ENCODE data around the gene GCN1. TPM values are rescaled to one million over a fixed set of nuclear protein-coding genes. Genes with fewer than 3 reads are reported as not detected.

GCN1 gene
- total RNA-seq, 1 experiment from 2014 or later: 116 TPM

GRCh38 chr12:120131116-120131515 is 63.4 kb downstream of the GCN1 start:
- no peaks in the 10 kb centered on the region; the same call in 1 of the 2 replicates for H4K20me1 ChIP-seq (ENCODE audit: insufficient read depth)
- intact Hi-C loops (cut with micrococcal nuclease; ENCODE audit: unreplicated experiment): no loop called here
- no peak overlapping the region for H3K27ac ChIP-seq
- POLR2A ChIA-PET (ENCODE audit: unreplicated experiment): no interaction called here
- TF ChIP-seq CTCF (conservative IDR thresholded peaks at IDR 0.05) (no peak), EZH2 (IDR thresholded peaks at IDR 0.05; ENCODE audit: low read depth) (no peak)
- H3K27me3 ChIP-seq (ENCODE audit: insufficient read depth, low read depth): no peaks in the 10 kb centered on the region
- H3K4me1 ChIP-seq (replicated peaks; ENCODE audit: insufficient read depth): no peaks in the 10 kb centered on the region
- no TSS peak for BruUV-seq (replicated peaks)
- DNase-seq: no peak
- no peak overlapping the region for H2AFZ ChIP-seq
- H3K79me2 ChIP-seq (ENCODE audit: low read depth): no peaks in the 10 kb centered on the region
- H3K36me3 ChIP-seq (ENCODE audit: low read depth): 0 out of 2 replicates have a peak, but pooled peaks cover 5% of the 10 kb centered on the region
- CTCF ChIA-PET: no interaction called here
- no peaks in the 10 kb centered on the region for H3K9me3 ChIP-seq (ENCODE audit: insufficient read depth, low read depth)
- H3K4me3 ChIP-seq: no peak overlapping the region
- no peak overlapping the region for H3K4me2 ChIP-seq
- H3F3A ChIP-seq (ENCODE audit: insufficient read depth, low read depth): peaks cover 19% of the 10 kb centered on the region; the same call in 1 of the 2 replicates
- no peaks in the 10 kb centered on the region for H3K9me2 ChIP-seq (ENCODE audit: insufficient read depth)

- TF ChIP-seq EZH2 (IDR thresholded peaks at IDR 0.05; ENCODE audit: low read depth) (no peak), CTCF (conservative IDR thresholded peaks at IDR 0.05) (no peak)
- Histone ChIP-seq H3K9me2 (ENCODE audit: insufficient read depth) (no peaks in the 10 kb centered on the region), H3F3A (ENCODE audit: insufficient read depth, low read depth) (peaks cover 22% of the 10 kb centered on the region; the same call in 1 of the 2 replicates), H3K27ac (no peak overlapping the region), H3K9me3 (ENCODE audit: insufficient read depth, low read depth) (no peaks in the 10 kb centered on the region), H2AFZ (no peak overlapping the region), H3K4me2 (no peak overlapping the region), H3K4me3 (no peak overlapping the region), H3K4me1 (replicated peaks; ENCODE audit: insufficient read depth) (no peaks in the 10 kb centered on the region), H4K20me1 (ENCODE audit: insufficient read depth) (no peaks in the 10 kb centered on the region), H3K36me3 (ENCODE audit: low read depth) (0 out of 2 replicates have a peak, but pooled peaks cover 5% of the 10 kb centered on the region), H3K27me3 (ENCODE audit: insufficient read depth, low read depth) (no peaks in the 10 kb centered on the region), H3K79me2 (ENCODE audit: low read depth) (no peaks in the 10 kb centered on the region)
- DNase-seq: no peak
- intact Hi-C loops (cut with micrococcal nuclease; ENCODE audit: unreplicated experiment): no loop called here
- POLR2A ChIA-PET (ENCODE audit: unreplicated experiment): no interaction called here
- CTCF ChIA-PET: no interaction called here
- no TSS peak for BruUV-seq (replicated peaks)
Measured at GRCh38 chr12:120130011-120130410, 64.5 kb downstream of the GCN1 start.

GRCh38 chr12:120126635-120127005 is 67.9 kb downstream of the GCN1 start:
- no peak for DNase-seq
- no peaks in the 10 kb centered on the region for H3K27me3 ChIP-seq (ENCODE audit: insufficient read depth, low read depth)
- ChIA-PET POLR2A (ENCODE audit: unreplicated experiment) (no interaction called here), CTCF (interaction anchor here (0.6 kb wide), 1 partner anchor 9 kb away, joined by 4 read pairs; no protein-coding TSS in a partner anchor)
- H3F3A ChIP-seq (ENCODE audit: insufficient read depth, low read depth): peaks cover 40% of the 10 kb centered on the region
- BruUV-seq (replicated peaks): no TSS peak
- no peaks in the 10 kb centered on the region for H3K9me2 ChIP-seq (ENCODE audit: insufficient read depth)
- peaks cover 10% of the 10 kb centered on the region for H3K4me1 ChIP-seq (replicated peaks; ENCODE audit: insufficient read depth)
- H3K79me2 ChIP-seq (ENCODE audit: low read depth): no peaks in the 10 kb centered on the region
- 0 out of 2 replicates have a peak, but pooled peaks cover 5% of the 10 kb centered on the region for H3K36me3 ChIP-seq (ENCODE audit: low read depth)
- no peak overlapping the region for H3K4me2 ChIP-seq
- no peaks in the 10 kb centered on the region for H3K9me3 ChIP-seq (ENCODE audit: insufficient read depth, low read depth)
- no peak overlapping the region for H3K27ac ChIP-seq
- H2AFZ ChIP-seq: no peak overlapping the region
- H4K20me1 ChIP-seq (ENCODE audit: insufficient read depth): no peaks in the 10 kb centered on the region
- no peak overlapping the region for H3K4me3 ChIP-seq
- intact Hi-C loops (cut with micrococcal nuclease; ENCODE audit: unreplicated experiment): no loop called here
- no peak for TF ChIP-seq CTCF (conservative IDR thresholded peaks at IDR 0.05)
- TF ChIP-seq EZH2 (IDR thresholded peaks at IDR 0.05; ENCODE audit: low read depth): no peak

Measured in PC-9 (cell line).